B cell (primary cell): Measurements from ENCODE around the gene EVL.

Experiments
- CTCF ChIP-seq: fragments of 200-600 bp; IDR thresholded peaks from one replicate; pipeline ENCODE4 v1.8.0; 2022; ENCODE audit warnings: antibody characterized with exemption, mild to moderate bottlenecking
- EZH2 ChIP-seq: IDR thresholded peaks from 2 replicates; pipeline ENCODE4 v1.6.1; 2012; ENCODE audit warnings: borderline replicate concordance, low read depth, mild to moderate bottlenecking, moderate library complexity, low read length; ENCODE audit not compliant: insufficient read depth, poor library complexity, severe bottlenecking

GRCh38 chr14:100117633-100118395 lies 52.6 kb downstream of the EVL start:
- no peak for TF ChIP-seq CTCF
- no peak for TF ChIP-seq EZH2
